ENCODE data around the gene GAB3. TPM values are rescaled to one million over a fixed set of nuclear protein-coding genes. Genes with fewer than 3 reads are reported as not detected.

The GAB3 gene
- polyA plus RNA-seq, 1 of the 3 experiments (the other 2 are of a cell fraction): 4.5 TPM

- no peak overlapping the region for H2AFZ ChIP-seq (ENCODE audit: low read depth)
- H3K9me3 ChIP-seq: no peaks in the 10 kb centered on the region
- H3K4me3 ChIP-seq (ENCODE audit: low read depth in 2 of 2, low read length in 1 of 2): no peak overlapping the region
- H3K36me3 ChIP-seq (replicated peaks in 1 of 2; ENCODE audit: control insufficient read depth in 1 of 2, insufficient read depth in 2 of 2, low read length in 1 of 2): no peaks in the 10 kb centered on the region
- H3K4me1 ChIP-seq (ENCODE audit: control insufficient read depth in 1 of 2, insufficient read depth in 2 of 2, low read depth in 1 of 2, low read length in 1 of 2): no peaks in the 10 kb centered on the region
- H3K9me2 ChIP-seq: no peaks in the 10 kb centered on the region
- 51% methylated on average over 6 of the region's 6 CpGs for WGBS (ENCODE audit: low lambda C conversion rate)
- no peaks in the 10 kb centered on the region for H4K20me1 ChIP-seq (ENCODE audit: insufficient read depth)
- no peak for DNase-seq
- no peaks in the 10 kb centered on the region for H3K79me2 ChIP-seq (ENCODE audit: insufficient read depth)
- H3F3A ChIP-seq (replicated peaks; ENCODE audit: insufficient read depth): no peaks in the 10 kb centered on the region
- TF ChIP-seq TAF1 (IDR thresholded peaks at IDR 0.05; ENCODE audit: borderline replicate concordance, low read depth, low read length): no peak
- no peak for TF ChIP-seq PBX3 (IDR thresholded peaks at IDR 0.05)
- no peak for TF ChIP-seq NFIC (IDR thresholded peaks at IDR 0.05; ENCODE audit: borderline replicate concordance)
- ChIA-PET POLR2A (no interaction called here), CTCF (interaction anchor here (1.6 kb wide), 1 partner anchor 37 kb away, joined by 5 read pairs; no protein-coding TSS in a partner anchor)
- no peaks in the 10 kb centered on the region for H3K27me3 ChIP-seq (ENCODE audit: insufficient read depth)
- no peak overlapping the region for H3K9ac ChIP-seq
- H3K27ac ChIP-seq (ENCODE audit: low read depth in 2 of 2, low read length in 1 of 2): no peak overlapping the region
- H3K4me2 ChIP-seq: no peak overlapping the region
Observed at GRCh38 chrX:154785716-154786115, 34.8 kb upstream of the GAB3 start.

- Histone ChIP-seq H4K20me1 (ENCODE audit: insufficient read depth) (no peaks in the 10 kb centered on the region), H3K4me2 (no peak overlapping the region), H3K79me2 (ENCODE audit: insufficient read depth) (no peaks in the 10 kb centered on the region), H3K27me3 (ENCODE audit: insufficient read depth) (no peaks in the 10 kb centered on the region), H3K27ac (ENCODE audit: low read depth in 2 of 2, low read length in 1 of 2) (no peak overlapping the region), H3K36me3 (replicated peaks in 1 of 2; ENCODE audit: control insufficient read depth in 1 of 2, insufficient read depth in 2 of 2, low read length in 1 of 2) (no peaks in the 10 kb centered on the region), H3F3A (replicated peaks; ENCODE audit: insufficient read depth) (no peaks in the 10 kb centered on the region), H3K9me2 (no peaks in the 10 kb centered on the region), H3K4me1 (ENCODE audit: control insufficient read depth in 1 of 2, insufficient read depth in 2 of 2, low read depth in 1 of 2, low read length in 1 of 2) (no peaks in the 10 kb centered on the region), H2AFZ (ENCODE audit: low read depth) (no peak overlapping the region), H3K9ac (no peak overlapping the region), H3K4me3 (ENCODE audit: low read depth in 2 of 2, low read length in 1 of 2) (no peak overlapping the region), H3K9me3 (no peaks in the 10 kb centered on the region)
- 63% methylated on average over 13 of the region's 13 CpGs for WGBS (ENCODE audit: low lambda C conversion rate)
- POLR2A ChIA-PET: no interaction called here
- CTCF ChIA-PET: no interaction called here
- no peak for TF ChIP-seq USF2 (IDR thresholded peaks at IDR 0.05; ENCODE audit: borderline replicate concordance, low read depth, low read length)
- no peak for TF ChIP-seq USF1 (IDR thresholded peaks at IDR 0.05; ENCODE audit: borderline replicate concordance, low read depth)
- no peak for DNase-seq
Observed at GRCh38 chrX:154784149-154784995, 33.5 kb upstream of the GAB3 start.

- CTCF ChIA-PET: no interaction called here
- DNase-seq: no peak
- no peaks in the 10 kb centered on the region for H3F3A ChIP-seq (replicated peaks; ENCODE audit: insufficient read depth)
- H3K4me2 ChIP-seq: no peak overlapping the region
- H3K4me1 ChIP-seq (ENCODE audit: control insufficient read depth in 1 of 2, insufficient read depth in 2 of 2, low read depth in 1 of 2, low read length in 1 of 2): no peaks in the 10 kb centered on the region
- H3K36me3 ChIP-seq (replicated peaks in 1 of 2; ENCODE audit: control insufficient read depth in 1 of 2, insufficient read depth in 2 of 2, low read length in 1 of 2): peaks cover 14% of the 10 kb centered on the region in 2 experiments
- H4K20me1 ChIP-seq (ENCODE audit: insufficient read depth): no peaks in the 10 kb centered on the region
- no peaks in the 10 kb centered on the region for H3K27me3 ChIP-seq (ENCODE audit: insufficient read depth)
- POLR2A ChIA-PET: no interaction called here
- no peak overlapping the region for H3K9ac ChIP-seq
- WGBS (ENCODE audit: low lambda C conversion rate): 62% methylated on average over 9 of the region's 9 CpGs
- H3K27ac ChIP-seq (ENCODE audit: low read depth in 2 of 2, low read length in 1 of 2): no peak overlapping the region
- no peak overlapping the region for H3K4me3 ChIP-seq (ENCODE audit: low read depth in 2 of 2, low read length in 1 of 2)
- no peak overlapping the region for H2AFZ ChIP-seq (ENCODE audit: low read depth)
- H3K9me2 ChIP-seq: no peaks in the 10 kb centered on the region
- no peaks in the 10 kb centered on the region for H3K9me3 ChIP-seq
- no peaks in the 10 kb centered on the region for H3K79me2 ChIP-seq (ENCODE audit: insufficient read depth)
- TF ChIP-seq MEF2A (IDR thresholded peaks at IDR 0.05; ENCODE audit: borderline replicate concordance, low read depth) (no peak), GATA2 (CRISPR knock-in tag; IDR thresholded peaks at IDR 0.05) (no peak), GABPA (IDR thresholded peaks at IDR 0.05; ENCODE audit: low read depth) (no peak), YY1 (IDR thresholded peaks at IDR 0.05; ENCODE audit: low read depth) (no peak), JUND (IDR thresholded peaks at IDR 0.05) (no peak), USF2 (IDR thresholded peaks at IDR 0.05; ENCODE audit: borderline replicate concordance, low read depth, low read length) (no peak), RAD21 (IDR thresholded peaks at IDR 0.05; ENCODE audit: low read length) (no peak), IRF3 (IDR thresholded peaks at IDR 0.05; ENCODE audit: low read depth, low read length) (no peak), PBX3 (IDR thresholded peaks at IDR 0.05) (no peak), RXRA (IDR thresholded peaks at IDR 0.05; ENCODE audit: borderline replicate concordance, low read depth) (no peak)
Observed at GRCh38 chrX:154780968-154781367, 30.1 kb upstream of the GAB3 start.

Data from SK-N-SH (cell line).